ENCODE results near the gene NKD2. TPM values are rescaled to one million over a fixed set of nuclear protein-coding genes. Genes with fewer than 3 reads are reported as not detected.

The NKD2 gene, protein sequence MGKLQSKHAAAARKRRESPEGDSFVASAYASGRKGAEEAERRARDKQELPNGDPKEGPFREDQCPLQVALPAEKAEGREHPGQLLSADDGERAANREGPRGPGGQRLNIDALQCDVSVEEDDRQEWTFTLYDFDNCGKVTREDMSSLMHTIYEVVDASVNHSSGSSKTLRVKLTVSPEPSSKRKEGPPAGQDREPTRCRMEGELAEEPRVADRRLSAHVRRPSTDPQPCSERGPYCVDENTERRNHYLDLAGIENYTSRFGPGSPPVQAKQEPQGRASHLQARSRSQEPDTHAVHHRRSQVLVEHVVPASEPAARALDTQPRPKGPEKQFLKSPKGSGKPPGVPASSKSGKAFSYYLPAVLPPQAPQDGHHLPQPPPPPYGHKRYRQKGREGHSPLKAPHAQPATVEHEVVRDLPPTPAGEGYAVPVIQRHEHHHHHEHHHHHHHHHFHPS
- total RNA-seq, result 1 to 10 TPM in 3 of 4 donors, under 1 TPM in 1; 0.78 to 3.2 (median 1.6) TPM

GRCh38 chr5:1008451-1009358, at the start of gene NKD2:
NKD2 (plus strand) TSS chr5:1008802; CDS start chr5:1009058, 256 bp downstream.
- no peaks in the 10 kb centered on the region for H3K36me3 ChIP-seq
- H3K4me3 ChIP-seq (replicated peaks in 1 of 3), result peak within 1 kb of the TSS in 1 of 3 donors; percentile 40
- intact Hi-C loops (cut with DNase I), result loop anchor here (5.0 to 10.0 kb wide), 2 partner anchors 166 to 634 kb away; no protein-coding TSS in a partner anchor
- peak in 4 of 6 experiments; percentile 54 to 81 (median 63) for TF ChIP-seq CTCF (IDR thresholded peaks at IDR 0.05)
- TF ChIP-seq POLR2A (IDR thresholded peaks at IDR 0.05), result no peak
- 12 to 39% methylated on average over 3 to 5 of the region's 108 CpGs for WGBS, 2 donors
- DNase-seq, result peak; percentile 6 to 18
- H3K27ac ChIP-seq, result no peak within 1 kb of the TSS
- H3K27me3 ChIP-seq, result peaks cover 7% of the 10 kb centered on the region
- peaks cover 7 to 33% of the 10 kb centered on the region in 2 donors for H3K4me1 ChIP-seq
- no peaks in the 10 kb centered on the region for H3K9me3 ChIP-seq

DNA sequence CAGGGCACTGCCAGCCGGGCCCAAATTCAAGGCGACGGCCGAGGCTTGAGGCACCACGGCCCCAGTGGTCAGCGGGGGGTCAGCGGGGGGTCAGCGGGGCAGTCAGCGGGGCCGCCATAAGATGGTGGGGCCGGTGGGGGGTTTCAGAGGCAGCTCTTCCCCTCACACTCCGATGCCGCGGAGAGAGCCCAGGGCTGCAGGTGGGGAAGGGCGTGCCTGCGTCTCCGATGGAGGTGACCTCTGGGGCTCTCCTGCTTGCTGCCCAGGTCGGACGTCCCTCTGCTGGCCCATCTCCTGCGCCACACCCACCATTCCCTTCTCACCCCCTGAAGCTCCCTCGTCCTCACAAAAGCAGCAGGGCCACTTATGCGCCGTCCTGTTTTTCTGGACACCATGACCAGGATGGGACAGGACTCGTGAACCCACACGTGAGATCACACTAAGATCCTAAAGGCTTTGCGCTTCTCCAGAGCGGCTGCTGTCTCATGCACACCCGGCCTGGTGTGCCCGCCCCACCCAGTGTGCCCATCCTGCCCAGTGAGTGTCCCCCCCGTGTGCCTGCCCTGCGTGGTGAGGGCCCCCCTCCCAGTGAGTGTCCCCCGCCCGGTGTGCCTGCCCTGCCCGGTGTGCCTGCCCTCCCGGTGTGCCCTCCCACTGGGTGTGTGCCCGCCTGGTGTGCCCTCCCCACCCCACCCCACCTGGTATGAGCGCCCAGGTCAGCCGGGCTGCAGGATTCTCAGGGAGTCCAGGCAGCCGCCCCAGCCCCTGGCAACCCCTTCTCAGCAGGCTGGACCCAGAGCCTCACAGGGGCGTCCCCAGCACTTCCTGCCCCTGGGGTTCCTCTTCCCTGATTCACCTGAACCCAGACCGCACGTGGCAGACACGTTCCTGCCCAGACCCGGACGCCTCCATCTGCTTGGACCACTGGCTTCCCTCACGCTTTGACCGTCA, 48.7 kb upstream of the NKD2 start:
- no peaks in the 10 kb centered on the region for H3K36me3 ChIP-seq
- DNase-seq, result no peak
- peaks cover 0 to 8% of the 10 kb centered on the region in 2 donors for H3K4me1 ChIP-seq
- H3K27me3 ChIP-seq, result no peaks in the 10 kb centered on the region
- H3K4me3 ChIP-seq (replicated peaks in 1 of 3), result no peak overlapping the region
- WGBS, 2 donors, result 85 to 88% methylated on average over 22 to 40 of the region's 47 CpGs
- H3K27ac ChIP-seq, result no peak overlapping the region
- no peaks in the 10 kb centered on the region for H3K9me3 ChIP-seq
- intact Hi-C loops (cut with DNase I), result no loop called here
- TF ChIP-seq POLR2A (IDR thresholded peaks at IDR 0.05) (no peak), CTCF (IDR thresholded peaks at IDR 0.05) (no peak)

- Histone ChIP-seq H3K9me3 (no peaks in the 10 kb centered on the region), H3K4me1 (peaks cover 0 to 8% of the 10 kb centered on the region in 2 donors), H3K27ac (no peak overlapping the region), H3K4me3 (replicated peaks in 1 of 3) (no peak overlapping the region), H3K27me3 (no peaks in the 10 kb centered on the region), H3K36me3 (no peaks in the 10 kb centered on the region)
- TF ChIP-seq CTCF (IDR thresholded peaks at IDR 0.05), result no peak
- TF ChIP-seq POLR2A (IDR thresholded peaks at IDR 0.05), result no peak
- intact Hi-C loops (cut with DNase I), result no loop called here
- DNase-seq, result no peak
- 76 to 80% methylated on average over 7 of the region's 7 CpGs for WGBS, 2 donors
Measured at GRCh38 chr5:960551-960950, 48.1 kb upstream of the NKD2 start.

- Histone ChIP-seq H3K9me3 (no peaks in the 10 kb centered on the region), H3K36me3 (no peaks in the 10 kb centered on the region), H3K4me3 (replicated peaks in 1 of 3) (no peak overlapping the region), H3K27ac (no peak overlapping the region), H3K27me3 (no peaks in the 10 kb centered on the region), H3K4me1 (peaks cover 0 to 8% of the 10 kb centered on the region in 2 donors)
- WGBS, 2 donors, result 43 to 50% methylated on average over 7 to 10 of the region's 27 CpGs
- TF ChIP-seq POLR2A (IDR thresholded peaks at IDR 0.05), result no peak
- TF ChIP-seq CTCF (IDR thresholded peaks at IDR 0.05), result no peak
- intact Hi-C loops (cut with DNase I), result no loop called here
- DNase-seq, result no peak
Measured at GRCh38 chr5:961002-961710, 47.4 kb upstream of the NKD2 start.
